Measurements from ENCODE around the gene TMEM201. TPM values are rescaled to one million over a fixed set of nuclear protein-coding genes. Genes with fewer than 3 reads are reported as not detected.
A peak's percentile ranks its signal among the peaks of the same experiment; 100 is the strongest.

Gene TMEM201
- total RNA-seq, 1 donor from 2014 or later, result 26.0 TPM

GRCh38 chr1:9573723-9574122 lies 15.0 kb upstream of the TMEM201 start:
- H3K27me3 Mint-ChIP-seq, result no peaks in the 10 kb centered on the region
- no peak overlapping the region for H3K27ac Mint-ChIP-seq
- H3K4me1 Mint-ChIP-seq (ENCODE audit: unreplicated experiment), result peaks cover 15% of the 10 kb centered on the region
- H3K4me3 Mint-ChIP-seq, result no peak overlapping the region
- H3K36me3 Mint-ChIP-seq, result peaks cover 12% of the 10 kb centered on the region
- peak; percentile 67 for TF ChIP-seq CTCF (conservative IDR thresholded peaks at IDR 0.05)
- H3K9me3 Mint-ChIP-seq, result no peaks in the 10 kb centered on the region
- no peak for DNase-seq (ENCODE audit: extremely low spot score, unreplicated experiment)

- no peak for TF ChIP-seq CTCF (conservative IDR thresholded peaks at IDR 0.05)
- Mint-ChIP-seq H3K27ac (no peak overlapping the region), H3K36me3 (peaks cover 9% of the 10 kb centered on the region), H3K4me3 (no peak overlapping the region), H3K4me1 (ENCODE audit: unreplicated experiment) (no peaks in the 10 kb centered on the region), H3K27me3 (no peaks in the 10 kb centered on the region), H3K9me3 (no peaks in the 10 kb centered on the region)
- DNase-seq (ENCODE audit: extremely low spot score, unreplicated experiment), result no peak
Observed at GRCh38 chr1:9575486-9575885, 13.2 kb upstream of the TMEM201 start.

GRCh38 chr1:9576903-9577302 lies 11.8 kb upstream of the TMEM201 start:
- no peak overlapping the region for H3K4me3 Mint-ChIP-seq
- H3K4me1 Mint-ChIP-seq (ENCODE audit: unreplicated experiment), result no peaks in the 10 kb centered on the region
- no peak overlapping the region for H3K27ac Mint-ChIP-seq
- TF ChIP-seq CTCF (conservative IDR thresholded peaks at IDR 0.05), result no peak
- H3K36me3 Mint-ChIP-seq, result peaks cover 5% of the 10 kb centered on the region
- no peak for DNase-seq (ENCODE audit: extremely low spot score, unreplicated experiment)
- no peaks in the 10 kb centered on the region for H3K27me3 Mint-ChIP-seq
- H3K9me3 Mint-ChIP-seq, result no peaks in the 10 kb centered on the region

GRCh38 chr1:9577423-9577822 lies 11.3 kb upstream of the TMEM201 start:
- Mint-ChIP-seq H3K36me3 (peaks cover 8% of the 10 kb centered on the region), H3K4me3 (no peak overlapping the region), H3K4me1 (ENCODE audit: unreplicated experiment) (no peaks in the 10 kb centered on the region), H3K9me3 (no peaks in the 10 kb centered on the region), H3K27ac (no peak overlapping the region), H3K27me3 (no peaks in the 10 kb centered on the region)
- TF ChIP-seq CTCF (conservative IDR thresholded peaks at IDR 0.05), result no peak
- no peak for DNase-seq (ENCODE audit: extremely low spot score, unreplicated experiment)

- Mint-ChIP-seq H3K27ac (no peak overlapping the region), H3K4me1 (ENCODE audit: unreplicated experiment) (no peaks in the 10 kb centered on the region), H3K27me3 (no peaks in the 10 kb centered on the region), H3K36me3 (peaks cover 8% of the 10 kb centered on the region), H3K4me3 (no peak overlapping the region), H3K9me3 (no peaks in the 10 kb centered on the region)
- no peak for DNase-seq (ENCODE audit: extremely low spot score, unreplicated experiment)
- TF ChIP-seq CTCF (conservative IDR thresholded peaks at IDR 0.05), result no peak
Observed at GRCh38 chr1:9580942-9581341, 7.8 kb upstream of the TMEM201 start.

GRCh38 chr1:9586147-9586766 lies 2.5 kb upstream of the TMEM201 start:
- TF ChIP-seq CTCF (conservative IDR thresholded peaks at IDR 0.05), result no peak
- Mint-ChIP-seq H3K4me3 (no peak overlapping the region), H3K36me3 (peaks cover 7% of the 10 kb centered on the region), H3K4me1 (ENCODE audit: unreplicated experiment) (peaks cover 15% of the 10 kb centered on the region), H3K9me3 (no peaks in the 10 kb centered on the region), H3K27ac (no peak overlapping the region), H3K27me3 (no peaks in the 10 kb centered on the region)
- DNase-seq (ENCODE audit: extremely low spot score, unreplicated experiment), result no peak
